GM18520 (cell line): ENCODE data around the gene DEGS2.
"Not testable (repeated sequence)": the region's sequence is repeated elsewhere in the genome, so short reads cannot be mapped to it uniquely, and the experiment has no call there.

Experiments used
- ATAC-seq: cut with Tn5 transposase; IDR thresholded peaks from one replicate; pipeline ENCODE4 v1.9.1; 2021; ENCODE audit not compliant: unreplicated experiment

DEGS2 gene

DNA sequence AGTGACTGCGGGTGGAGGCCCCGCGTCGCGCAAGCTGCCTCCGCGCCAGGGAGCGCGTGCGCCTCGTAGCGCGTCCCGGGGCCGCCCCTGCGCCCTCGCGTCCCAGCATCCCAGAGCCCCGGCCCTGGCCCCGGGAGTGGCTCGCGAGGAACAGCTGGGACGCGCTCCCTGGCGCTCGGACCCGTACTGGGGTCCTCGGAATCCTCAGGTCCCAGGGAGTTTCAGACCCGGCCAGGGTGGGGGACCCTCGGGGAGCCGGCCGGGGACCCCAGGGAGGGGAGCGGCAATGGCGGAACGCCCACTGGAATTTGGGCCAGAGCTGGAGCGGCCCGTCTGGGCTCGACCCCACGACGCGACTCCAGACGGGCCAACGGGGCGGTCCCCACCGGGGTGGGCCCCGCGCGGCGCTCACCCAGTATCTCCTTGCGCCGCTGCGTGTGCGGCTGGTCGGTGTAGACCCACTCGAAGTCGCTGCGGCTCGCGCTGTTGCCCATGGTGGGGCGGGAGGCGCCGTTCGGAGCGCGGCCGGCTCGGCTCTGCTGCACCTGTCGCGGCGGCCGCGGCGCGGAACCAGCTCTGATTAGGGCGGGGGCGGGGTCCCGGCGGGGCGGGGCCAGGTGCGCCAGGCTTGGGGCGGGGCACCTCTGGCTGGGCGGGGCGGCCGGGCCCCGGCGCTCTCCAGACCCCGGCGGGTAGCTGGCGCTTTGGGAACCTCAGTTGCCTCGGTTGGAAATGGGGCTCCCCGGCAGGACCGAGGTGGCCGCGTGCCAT, at the start of gene DEGS2:
TSS of gene DEGS2 (minus strand) at position 552 of the 771 bp plus-strand sequence. CDS start at position 494, 58 bp downstream.
- no peak for ATAC-seq

DNA sequence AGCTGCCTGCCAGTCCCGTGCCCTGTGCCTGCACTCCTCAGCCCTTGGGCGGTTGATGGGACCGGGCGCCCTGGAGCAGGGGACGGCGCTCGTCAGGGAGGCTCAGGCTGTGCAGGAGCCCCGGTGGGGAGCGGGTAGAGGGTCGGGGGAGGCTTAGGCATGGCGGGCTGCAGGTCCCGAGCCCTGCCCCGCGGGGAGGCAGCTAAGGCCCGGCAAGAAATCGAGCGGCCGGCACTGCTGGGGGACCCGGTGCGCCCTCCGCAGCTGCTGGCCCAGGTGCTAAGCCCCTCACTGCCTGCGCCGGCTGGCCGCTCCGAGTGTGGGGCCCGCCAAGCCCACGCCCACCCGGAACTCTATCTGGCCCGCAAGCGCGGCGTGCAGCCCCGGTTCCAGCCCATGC, 48.7 kb upstream of the DEGS2 start:
- ATAC-seq, result not testable (repeated sequence)

DNA sequence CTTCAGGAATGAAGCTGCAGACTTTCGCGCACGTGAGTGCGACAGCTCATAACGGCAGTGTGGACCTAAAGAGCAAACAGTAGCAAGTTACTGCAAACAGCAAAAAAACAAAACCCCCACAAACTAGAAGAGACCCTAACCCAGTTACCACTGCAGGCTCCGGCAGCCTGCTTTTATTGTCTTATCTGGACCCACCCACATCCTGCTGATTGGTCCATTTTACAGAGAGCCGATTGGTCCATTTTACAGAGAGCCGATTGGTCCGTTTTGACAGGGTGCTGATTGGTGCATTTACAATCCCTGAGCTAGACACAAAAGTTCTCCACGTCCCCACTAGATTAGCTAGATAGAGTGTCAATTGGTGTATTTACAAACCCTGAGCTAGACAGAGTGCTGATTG, 48.1 kb upstream of the DEGS2 start:
- not testable (repeated sequence) for ATAC-seq

DNA sequence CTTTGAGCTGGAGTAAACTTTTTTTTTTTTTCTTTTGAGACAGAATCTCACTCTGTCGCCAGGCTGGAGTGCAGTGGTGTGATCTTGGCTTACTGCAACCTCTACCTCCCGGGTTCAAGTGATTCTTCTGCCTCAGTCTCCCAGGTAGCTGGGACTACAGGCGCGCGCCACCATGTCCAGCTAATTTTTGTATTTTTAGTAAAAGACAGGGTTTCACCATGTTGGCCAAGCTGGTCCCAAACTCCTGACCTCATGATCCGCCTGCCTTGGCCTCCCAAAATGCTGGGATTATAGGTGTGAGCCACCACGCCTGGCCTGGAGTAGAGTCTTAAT, 45.4 kb upstream of the DEGS2 start:
- not testable (repeated sequence) for ATAC-seq

DNA sequence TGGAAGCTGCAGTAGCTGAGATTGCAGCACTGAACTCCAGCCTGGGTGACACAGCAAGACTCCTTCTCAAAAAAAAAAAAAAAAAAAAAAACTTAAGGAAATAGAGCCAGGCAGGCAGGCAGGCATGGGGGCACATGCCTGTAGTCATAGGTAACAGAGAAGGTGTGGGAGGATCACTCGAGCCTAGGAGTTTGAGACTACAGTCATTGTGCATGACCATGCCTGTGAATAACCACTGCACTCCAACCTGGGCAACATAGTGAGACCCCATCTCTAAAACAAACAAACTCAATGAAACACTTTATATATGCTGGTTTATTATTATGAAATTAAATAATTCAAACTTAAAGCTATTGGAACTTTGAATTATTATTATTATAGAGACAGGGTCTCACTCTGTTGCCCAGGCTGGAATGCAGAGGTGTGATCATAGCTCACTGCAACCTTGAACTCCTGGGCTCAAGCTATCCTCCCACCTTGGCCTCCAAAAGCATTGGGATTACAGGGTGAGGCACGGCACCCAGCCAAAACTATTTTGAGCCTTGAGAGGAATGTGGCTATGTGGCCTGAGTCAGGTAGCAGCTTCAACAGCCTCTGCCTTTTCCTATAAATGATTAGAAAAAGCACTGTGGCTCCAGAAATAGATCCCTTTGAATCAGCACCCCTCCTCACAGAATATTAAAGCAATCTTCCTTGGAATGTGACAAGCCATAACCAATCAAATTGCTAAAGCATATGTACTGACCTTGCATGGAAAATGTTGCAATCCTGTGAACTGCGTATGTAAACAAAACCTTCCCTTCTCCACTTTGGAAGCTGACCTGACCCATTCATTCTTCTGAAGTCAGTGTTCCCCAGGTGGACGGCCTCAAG, 44.8 kb upstream of the DEGS2 start:
- ATAC-seq, result no peak

DNA sequence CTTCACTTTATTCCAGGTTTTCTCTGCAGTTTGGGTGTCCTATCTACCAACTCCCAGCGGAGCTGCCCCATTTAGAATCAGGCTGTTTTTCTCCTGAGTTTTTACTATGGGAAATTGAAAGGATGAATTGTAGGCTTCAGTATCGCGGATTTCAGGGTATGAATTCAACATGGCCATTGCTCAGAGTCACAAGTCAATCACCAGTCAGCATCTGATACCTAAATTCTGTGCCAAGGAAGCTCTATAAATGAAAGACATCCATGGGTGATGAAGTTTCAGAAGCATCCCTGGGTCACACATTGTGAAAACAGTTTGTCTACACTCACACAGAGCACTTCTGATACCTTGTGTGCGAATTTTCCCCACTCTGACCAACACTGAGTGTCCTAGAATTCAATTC, 43.7 kb upstream of the DEGS2 start:
- ATAC-seq, result no peak

DNA sequence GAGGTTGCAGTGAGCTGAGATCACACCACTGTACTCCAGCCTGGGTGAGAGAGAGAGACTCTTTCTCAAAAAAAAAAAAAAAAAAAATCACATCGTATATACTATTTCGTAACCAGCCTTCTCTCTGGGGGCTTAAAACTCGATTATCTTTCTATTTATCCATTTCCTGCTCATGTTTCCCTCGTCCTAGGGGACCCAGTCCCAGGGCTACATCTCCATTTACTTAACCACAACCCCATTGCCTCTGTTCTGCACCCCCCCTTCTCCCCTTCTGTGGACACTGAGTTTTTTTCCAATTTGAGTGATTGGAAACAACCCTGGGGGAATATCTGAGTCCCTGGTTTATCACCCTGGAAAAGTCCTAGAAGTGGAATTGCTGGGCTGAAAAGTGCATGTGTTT, 43.3 kb upstream of the DEGS2 start:
- no peak for ATAC-seq

DNA sequence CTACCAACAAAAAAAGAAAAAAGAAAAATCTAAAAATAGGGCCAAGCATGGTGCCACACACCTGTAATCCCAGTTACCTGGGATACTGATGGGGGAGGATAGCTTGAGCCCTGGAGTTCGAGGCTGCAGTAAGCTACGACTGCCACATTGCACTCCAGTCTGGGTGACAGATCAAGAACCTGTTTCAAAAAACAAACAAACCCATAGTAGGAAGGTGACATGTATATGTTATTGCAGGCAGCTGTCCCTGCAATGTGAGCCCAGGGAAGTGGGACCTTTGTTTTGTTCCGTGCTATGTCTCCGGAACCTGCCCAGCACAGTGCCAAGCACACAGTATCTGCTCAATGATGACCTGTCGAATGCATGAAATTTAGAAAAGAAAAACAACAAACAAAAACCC, 42.3 kb upstream of the DEGS2 start:
- no peak for ATAC-seq

DNA sequence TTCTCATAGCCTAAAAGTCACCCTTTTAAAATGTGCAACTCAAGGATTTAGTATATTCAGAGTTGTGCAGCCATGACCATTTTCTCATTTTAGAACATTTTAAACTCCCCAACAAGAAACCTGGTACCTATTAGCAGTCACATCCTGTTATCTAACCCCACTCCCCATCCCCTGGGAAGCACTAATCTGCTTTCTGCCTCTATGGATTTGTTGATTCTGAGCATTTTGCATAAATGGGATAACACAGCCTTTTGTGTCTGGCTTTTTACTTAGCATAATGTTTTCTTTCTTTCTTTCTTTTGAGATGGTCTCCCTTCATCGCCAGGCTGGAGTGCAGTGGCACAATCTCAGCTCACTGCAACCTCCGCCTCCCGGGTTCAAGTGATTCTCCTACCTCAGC, 40.9 kb upstream of the DEGS2 start:
- ATAC-seq, result no peak

DNA sequence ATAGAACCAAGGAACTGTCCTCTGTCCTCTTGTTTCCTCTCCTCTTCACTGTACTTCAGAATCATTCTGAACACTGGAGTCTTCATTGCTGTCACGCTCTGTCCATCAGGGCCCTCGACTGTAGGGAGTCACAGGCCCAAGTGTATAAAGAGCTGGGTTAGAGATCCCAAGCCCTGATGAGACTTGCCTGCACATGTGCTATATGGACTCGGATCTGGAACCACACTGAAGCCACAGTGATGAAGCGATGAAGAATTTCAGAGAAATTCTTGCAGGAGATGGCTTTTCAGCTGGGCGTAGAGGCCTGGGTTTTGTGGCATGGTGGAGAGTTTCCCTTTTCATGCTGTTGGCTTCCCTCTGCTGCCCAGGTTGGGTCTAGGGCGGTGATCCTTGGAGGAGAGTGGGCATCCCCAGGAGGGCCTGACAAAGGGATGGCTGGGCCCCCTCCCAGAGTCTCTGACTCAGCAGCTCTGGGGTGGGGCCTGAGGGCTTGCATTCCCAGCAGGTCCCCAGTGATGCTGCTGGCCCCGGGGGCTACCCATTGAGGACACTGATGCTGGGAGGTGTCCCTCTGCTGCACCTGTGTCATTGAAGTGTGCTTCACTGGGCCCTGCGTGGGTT, 39.9 kb upstream of the DEGS2 start:
- no peak for ATAC-seq

DNA sequence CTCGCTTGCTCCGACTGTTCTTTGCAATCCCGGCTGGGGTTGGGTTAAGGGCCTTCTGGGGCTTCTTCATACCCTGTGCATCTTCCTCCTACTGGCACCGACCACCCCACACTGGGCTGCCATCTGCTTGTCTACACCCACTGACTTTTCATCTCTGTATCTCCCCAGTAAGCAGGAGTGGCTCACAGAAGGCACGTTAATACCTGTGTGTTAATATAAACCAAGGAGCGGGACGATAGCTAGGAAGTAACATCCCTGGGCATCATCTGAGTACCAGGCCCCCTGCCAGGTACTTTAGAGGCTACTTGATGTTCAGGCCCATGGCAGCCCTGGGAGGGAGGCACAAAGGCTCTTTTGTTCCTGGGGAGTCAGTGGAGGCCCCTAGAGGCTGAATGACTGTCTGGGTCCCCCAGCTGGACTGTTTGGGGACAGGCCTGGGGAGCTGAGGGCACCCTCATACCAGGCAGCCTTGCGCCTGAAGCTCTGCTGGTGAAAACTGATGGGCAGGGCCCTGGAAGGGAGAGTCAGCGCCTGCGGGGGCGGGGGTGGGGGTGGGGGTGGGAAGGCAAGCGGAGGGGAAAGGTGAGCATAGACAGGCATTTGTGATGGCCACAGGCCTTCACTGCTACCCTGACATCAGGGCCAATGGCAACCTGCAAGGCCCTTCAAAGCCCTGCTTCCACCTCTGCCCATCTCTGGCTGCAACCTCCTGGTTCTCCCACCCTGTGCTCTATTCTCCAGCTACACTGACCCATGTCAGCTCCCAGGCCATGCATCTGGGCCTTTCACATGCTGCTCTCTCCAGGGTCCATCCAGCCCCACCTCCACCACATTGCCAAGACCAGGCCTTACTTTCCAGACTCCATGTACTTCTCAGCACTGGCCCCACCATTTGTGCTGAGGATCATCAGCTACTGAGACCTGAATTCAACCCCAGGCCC, 34.2 kb upstream of the DEGS2 start:
- ATAC-seq, result no peak

DNA sequence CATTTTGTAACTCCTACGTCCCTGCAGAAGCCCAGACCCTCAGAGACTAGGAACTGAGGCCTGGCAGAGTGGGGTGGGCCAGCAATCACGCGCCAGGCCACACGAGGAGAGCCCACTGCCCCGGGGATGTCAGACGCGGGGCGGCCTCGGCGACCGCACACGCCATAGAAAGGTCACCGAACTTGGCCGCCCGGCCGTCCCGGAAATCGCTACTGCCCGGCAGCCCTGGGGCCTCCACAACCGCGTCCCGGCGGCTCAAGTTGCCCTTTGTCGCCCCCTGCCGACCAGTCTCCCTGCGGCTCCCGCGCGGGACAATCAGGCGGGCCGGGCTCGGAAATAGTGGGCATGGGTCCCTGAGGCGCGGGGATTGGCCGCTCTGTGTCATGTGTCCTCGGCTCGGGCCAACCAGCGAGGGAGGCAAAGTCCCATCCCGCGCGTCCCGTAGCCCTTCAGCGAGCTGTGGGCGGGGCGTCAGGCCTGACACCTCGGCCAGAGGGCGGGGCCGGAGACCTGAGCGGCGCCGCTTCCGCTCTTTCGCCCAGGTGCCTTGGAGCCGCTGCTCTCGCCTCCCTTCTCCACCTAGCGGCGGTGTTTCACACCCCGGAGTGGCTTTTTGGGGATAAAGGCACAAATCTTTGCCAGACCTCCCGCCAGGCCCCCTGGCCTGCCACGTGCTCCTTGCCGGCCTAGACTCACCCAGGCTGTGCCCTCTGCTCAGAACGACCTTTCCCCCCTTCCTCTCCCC, 33.4 kb upstream of the DEGS2 start:
- peak; percentile 99 for ATAC-seq

DNA sequence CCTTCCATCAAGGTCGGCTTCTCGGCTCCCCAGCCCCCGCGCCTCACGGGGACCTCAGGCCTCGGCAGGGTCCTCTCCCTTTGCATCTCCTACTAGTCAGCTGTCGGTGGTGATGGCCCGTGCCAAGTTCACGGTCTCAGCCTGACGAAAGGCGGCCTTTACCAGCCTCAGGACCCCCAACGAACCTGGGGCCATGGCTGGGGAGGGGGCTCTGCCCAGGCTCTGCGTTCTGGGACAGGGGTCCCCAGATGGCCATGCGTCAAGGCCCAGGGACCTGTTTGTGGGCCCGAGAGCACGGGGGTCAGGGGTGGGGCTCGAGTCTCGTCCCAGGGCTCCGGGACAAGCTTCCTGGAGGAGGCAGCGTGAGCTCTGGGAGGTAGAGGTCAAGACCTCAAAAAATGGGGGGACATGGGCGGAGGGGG, 32.8 kb upstream of the DEGS2 start:
- no peak for ATAC-seq

DNA sequence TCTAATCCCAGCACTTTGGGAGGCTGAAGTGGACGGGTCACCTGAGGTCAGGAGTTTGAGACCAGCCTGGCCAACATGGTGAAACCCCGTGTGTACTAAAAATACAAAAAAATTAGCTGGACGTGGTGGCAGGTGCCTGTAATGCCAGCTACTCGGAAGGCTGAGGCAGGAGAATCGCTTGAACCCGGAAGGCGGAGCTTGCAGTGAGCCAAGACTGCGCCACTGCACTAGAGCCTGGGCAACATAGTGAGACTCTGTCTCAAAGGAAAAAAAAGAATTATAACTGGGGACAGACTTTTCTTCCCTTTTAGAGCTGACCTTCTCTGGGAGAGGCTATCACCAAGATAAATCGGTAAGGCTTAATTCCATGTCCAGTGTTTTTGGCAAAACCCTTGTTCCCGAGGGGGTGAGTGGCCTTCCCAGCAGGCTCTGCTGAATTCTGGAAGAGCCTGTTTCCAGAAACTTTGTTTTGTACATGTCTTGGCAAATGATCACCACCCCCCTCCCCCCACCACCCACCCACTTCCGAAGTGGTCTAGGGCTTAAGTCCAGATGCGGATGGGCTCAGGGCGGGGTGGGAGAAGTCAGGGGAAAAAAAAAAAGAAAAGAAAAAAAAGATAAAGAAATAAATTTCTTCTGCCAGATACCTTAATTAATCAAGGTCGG, 32.3 kb upstream of the DEGS2 start:
- no peak for ATAC-seq

DNA sequence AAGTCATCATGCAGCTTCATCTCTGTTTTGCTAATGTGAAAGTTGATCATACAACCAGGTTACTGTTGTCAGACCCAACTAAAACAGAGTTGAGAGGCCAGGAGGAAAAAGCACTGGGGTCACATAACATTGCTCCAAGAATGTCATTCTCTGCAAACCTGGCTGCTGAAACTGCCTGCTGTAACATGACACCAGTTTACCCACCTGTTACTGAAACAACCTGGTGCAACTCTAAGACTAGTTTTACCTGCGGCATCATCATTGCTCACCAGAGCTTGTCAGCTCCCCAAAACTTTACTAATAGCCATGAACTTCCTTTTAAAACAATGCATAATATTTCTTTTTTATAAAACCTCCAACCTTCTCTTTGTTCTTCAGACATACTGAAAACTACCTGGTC, 30.7 kb upstream of the DEGS2 start:
- no peak for ATAC-seq

DNA sequence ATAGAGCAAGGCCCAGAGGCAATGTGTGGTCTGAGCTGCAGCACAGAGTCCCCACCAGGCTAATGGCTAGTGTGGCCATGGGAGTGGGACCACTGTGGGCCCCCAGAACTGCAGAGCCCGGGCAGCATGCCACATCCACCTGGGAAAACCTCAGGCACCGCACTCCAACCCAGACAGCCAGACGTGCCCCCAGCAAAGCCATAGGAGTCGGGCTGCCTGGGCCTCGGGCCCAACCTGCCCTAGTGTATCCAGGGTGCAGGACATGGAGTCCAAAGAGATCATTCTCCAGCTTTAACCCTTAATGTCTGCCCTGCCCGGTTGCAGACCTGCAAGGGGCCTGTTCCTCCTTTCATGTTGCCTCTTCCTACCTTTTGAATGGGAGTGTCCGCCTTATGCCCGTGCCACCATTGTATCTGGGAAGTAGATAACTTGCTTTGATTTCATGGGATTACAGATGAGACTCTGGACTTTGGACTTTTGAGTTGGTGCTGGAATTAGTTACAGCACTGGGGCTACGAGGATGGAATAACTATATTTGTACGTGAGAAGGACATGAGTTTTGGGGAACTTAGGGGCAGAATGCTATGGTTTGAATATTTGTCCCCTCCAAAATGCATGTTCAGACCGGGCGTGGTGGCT, 29.1 kb upstream of the DEGS2 start:
- no peak for ATAC-seq

DNA sequence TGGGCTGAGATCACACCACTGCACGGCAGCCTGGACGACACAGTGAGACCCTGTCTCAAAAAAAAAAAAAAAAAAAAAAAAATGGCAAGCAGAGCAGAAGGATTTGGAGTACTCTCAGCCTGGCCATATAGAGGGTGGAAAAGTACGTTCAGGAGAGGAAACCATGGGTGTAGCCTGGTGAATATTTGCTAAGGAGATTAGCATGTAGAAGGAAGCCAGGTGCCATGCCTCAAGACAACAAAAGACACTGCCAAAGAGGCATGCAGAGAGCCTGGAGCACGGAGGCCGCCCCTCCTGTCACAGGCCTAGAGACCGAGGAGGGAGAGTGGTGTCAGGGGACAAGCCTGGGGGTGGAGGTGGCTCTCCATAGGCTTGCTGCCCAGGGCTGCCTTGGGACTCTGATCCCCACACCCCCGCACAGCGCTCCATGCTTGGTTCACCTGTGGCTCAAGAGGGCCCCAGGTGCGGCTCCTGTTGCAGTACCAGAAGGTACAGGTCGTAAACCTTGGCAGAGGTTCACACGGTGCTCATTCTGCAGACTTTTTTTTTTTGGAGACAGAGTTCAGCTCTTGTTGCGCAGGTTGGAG, 27.9 kb upstream of the DEGS2 start:
- no peak for ATAC-seq

DNA sequence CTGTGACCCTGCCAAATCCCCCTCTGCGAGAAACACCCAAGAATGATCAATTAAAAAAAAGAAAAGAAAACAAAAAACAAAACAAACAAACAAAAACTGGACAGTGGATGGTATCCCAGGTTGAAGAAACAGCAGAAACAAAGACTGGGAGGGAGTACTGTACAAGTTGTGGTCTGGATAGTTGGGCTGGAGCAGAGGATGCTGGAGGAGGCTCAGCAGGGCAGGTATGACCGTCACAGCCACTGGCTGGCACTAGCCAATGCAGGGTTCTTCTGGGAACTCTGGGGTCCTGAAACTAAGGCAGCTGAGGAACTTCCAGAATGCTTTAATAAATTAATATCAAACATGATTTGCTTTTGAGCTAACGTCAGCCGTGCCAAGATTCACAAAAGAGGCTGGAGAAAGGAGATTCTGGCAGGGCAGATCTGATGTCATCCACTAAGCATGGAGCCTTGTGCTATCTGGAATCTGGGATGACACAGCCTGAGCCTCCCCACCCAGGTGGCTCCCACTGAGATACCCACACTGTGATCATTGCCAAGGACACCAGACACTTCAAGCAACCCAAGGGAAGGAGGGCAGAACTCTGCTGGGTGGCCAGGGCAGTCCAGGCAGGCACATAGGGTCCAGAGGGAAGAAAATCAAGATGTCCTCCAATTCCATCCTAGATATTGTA, 22.6 kb upstream of the DEGS2 start:
- ATAC-seq, result not testable (repeated sequence)
